Stimulated activated CD8-positive, alpha-beta memory T cell treated with anti-CD3 and anti-CD28 coated beads, Interleukin-7, amount 100 ng/mL, for 48 hours (primary cell): ENCODE data around the gene INHA.

Experiments
- DNase-seq, 2 donors: peaks; one replicate each; pipeline ENCODE4 v3.0.0-alpha.2; 2020; ENCODE audit warnings: low read depth in 1 of 2; ENCODE audit errors: extremely low read depth in 1 of 2

Gene INHA, protein sequence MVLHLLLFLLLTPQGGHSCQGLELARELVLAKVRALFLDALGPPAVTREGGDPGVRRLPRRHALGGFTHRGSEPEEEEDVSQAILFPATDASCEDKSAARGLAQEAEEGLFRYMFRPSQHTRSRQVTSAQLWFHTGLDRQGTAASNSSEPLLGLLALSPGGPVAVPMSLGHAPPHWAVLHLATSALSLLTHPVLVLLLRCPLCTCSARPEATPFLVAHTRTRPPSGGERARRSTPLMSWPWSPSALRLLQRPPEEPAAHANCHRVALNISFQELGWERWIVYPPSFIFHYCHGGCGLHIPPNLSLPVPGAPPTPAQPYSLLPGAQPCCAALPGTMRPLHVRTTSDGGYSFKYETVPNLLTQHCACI

DNA sequence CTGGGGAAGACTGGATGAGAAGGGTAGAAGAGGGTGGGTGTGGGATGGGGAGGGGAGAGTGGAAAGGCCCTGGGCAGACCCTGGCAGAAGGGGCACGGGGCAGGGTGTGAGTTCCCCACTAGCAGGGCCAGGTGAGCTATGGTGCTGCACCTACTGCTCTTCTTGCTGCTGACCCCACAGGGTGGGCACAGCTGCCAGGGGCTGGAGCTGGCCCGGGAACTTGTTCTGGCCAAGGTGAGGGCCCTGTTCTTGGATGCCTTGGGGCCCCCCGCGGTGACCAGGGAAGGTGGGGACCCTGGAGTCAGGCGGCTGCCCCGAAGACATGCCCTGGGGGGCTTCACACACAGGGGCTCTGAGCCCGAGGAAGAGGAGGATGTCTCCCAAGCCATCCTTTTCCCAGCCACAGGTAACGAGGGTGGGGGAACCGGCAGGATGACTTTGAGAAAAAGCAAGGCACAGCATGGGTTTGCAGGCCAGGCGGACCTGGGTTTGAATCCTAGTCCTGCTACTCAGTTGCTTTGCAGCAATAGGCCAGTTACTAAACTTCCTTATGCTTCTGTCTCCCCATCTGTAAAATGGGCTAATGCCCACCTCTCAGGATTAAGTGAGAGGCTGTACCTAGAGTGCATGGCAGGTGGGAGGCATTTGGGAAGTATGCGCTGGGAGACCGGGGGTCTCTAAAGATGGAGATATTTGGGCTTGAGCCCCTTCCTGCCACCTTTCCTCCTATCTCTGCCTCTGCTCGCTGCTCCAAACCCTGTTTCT is at the start of gene INHA:
Gene INHA, plus strand, starts transcription at position 74 of the 765 bp plus-strand sequence. Its CDS starts 65 bp downstream, at position 139.
- no peak for DNase-seq

DNA sequence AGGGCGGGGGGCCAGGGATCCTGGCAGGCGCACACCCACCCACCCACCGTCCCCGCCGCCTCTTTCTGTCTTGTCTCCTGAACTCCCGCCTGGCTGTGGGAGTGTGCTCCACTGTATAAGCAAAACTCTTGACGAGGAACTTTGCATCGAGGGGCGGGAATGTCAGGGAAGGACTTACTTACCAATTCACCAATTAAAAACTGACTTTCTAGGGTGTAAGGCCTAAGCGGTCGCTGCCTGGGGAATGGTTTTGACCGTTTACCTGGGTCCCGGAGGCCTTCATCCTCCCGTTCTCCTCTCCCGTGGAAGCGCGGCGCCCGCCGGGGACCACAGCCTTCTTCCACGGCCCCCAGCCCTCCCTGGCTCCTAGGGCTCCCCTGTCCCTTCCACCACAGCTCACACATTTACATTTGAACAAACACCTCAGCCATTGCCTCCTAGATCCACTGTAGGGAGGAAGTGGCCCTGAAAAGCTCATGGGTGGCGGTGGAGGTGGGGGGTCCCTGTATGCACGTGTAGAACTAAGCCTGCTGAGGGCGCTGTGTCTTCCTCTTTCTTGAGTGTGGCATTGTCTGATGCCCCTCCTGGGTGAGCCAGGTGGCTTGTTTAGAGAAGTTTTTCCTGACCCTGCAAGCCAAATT is 49.0 kb upstream of the INHA start:
- DNase-seq = no peak

DNA sequence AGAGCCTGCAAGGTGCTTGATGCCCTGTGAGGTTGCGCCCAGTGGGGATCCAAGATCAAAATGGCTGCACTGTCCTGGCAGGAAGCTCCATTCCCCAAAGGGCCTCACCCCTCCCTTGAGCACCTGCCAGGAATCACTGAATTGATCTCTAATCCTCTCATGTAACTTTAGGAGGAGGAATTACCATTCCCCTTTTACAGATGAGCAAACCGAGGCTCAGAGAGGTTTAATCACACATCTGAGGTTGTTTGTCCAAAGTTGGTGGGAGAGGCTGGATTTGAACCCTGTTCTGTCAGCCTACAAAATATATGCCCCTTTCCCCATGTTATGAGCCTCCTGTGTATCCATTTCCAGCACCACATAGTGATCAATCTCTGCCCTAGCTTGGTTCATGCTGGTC is 47.3 kb upstream of the INHA start:
- no peak for DNase-seq

DNA sequence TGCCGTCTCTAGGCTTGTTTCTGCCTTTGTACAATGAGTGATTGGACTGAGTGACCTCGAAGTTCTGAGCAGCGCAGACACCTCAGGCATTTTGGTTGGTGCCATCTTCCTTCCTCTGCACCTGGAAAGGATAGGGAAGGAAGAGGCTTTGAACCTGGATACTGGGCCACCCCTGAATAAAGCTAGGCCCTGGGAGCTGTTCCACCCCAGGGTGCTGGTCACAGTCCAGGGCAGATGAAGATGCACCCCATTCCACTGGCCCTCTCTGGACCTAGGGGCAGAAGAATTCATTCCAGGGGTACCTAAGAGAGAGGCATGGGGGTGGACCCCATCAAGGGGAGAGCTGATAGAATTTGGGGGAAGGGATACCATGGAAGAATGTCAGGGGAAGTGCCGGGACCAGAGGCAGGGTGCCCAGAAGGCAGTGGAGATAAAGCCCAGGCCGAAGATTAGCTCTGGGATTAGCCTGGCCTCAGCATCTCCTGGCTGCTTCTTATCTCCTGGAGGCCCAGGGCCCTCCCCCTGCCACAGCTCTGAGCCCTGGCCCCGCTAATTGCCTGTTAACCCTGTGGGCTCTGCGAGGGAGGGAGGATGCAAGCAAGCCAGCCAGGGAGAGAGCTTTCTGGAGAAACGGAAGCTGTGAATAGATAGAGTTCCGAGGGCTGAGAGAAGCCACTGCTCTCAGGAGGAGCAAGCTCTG is 46.4 kb upstream of the INHA start:
- no peak for DNase-seq

DNA sequence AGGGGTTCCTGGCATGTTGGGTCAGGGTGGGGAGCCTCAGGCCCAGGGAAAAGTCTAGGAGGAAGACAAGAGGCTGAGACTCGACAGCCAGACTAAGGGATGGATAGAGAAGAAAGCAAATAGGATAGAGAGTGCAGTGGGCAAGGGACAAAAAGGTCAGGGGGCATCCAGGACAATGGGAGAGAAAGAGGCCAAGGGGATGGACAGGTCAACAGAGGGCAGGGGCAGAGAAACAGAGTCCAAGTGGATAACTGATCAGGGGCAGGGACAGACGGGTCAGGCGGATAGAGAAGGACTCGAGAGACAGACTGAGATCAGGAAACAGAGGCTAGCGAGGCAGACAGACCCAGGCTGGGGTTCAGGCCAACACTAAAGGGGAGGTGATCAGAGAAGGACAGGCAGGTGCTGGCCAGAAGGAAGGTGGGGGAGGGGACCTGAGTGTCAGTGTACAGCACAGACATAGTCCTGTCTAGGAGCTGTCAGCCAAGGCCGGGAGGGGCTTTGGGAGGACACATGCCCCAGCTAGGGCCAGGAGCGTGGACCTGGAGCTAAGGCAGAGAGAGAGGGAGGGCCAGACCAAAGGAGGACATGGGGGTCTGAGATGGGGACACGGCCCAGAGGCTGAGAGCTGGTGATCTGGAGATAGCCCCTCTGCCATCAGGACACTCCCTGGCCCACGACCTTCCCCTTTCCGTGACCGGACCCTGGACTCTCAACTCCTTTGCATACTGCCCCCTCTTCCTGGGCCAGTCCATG is 45.6 kb upstream of the INHA start:
- no peak for DNase-seq

DNA sequence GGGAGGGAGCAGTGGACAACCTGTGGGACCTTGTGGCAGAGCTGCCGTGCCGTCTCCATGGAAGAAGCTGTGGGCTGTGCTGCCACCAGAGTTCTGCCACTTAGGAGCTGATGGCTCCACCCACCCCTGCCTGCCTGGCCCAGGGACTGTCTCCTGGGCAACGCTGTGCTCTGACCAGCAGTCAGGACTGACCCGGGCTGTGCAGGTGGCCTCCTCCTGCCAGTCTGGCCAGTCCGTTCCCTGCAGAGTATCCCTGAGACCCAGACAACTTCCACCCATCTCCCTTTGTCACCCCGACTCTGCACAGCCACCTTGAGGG is 45.1 kb upstream of the INHA start:
- DNase-seq = no peak

DNA sequence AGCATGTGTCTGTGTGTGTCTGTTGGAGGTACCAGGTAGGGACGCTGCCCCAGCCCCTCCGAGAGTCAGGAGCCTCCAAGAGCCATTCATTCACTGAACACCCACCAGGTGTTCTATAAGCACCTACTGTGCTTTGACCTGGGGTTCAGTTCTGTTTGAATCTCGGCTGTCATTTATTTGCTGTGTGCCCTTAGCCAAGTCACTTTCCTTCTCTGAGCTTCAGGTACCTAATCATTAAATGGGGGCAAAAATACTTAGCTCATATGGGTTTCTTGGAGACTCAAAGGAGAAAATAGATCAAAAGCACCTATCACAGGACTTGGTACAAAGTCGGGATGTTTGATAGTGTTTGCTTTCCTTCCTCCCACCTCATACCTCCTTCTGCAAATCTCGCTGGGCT is 44.6 kb upstream of the INHA start:
- DNase-seq = no peak

DNA sequence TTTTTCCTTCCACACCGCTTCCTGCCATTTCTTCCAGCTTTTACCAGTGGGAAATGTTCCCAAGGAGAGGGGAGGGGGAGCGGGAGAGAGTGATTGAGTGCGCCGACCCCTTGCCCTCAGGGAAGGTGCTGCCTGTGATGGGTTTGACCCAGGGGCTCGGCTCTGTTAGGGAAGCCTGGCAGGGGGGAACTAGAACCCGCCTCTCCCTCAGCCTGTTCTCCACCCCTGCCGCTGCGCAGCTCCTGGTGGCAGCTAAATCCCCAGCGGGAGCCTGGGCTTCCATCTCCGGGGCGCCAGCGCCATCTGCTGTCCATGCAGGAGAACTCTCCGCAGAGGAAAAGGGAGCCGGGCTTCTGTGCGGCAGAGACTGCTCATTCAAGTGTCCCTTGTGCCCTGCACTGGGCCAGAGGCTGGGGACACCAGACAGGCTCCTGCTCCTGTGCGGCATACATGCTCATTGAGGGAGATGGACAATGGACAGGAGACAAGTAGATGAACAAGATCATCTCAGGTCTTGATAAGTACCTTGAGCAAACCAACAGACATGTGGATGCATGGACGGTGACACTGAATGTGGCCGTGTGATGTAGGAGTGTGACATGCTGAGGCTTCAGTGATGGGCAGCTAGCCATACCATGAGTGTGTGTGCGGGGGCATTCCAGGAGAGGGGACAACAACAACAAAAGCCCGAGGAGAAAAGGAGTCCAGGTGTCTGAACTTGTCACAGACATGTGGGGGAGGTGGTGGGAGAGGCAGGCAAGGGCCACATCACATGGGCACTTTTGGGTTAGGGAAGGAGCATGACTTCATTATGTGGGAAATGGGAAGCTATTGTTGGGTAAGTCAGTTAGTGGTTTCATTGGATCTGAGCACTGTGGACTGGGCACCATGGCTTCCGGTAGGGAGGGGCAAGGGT is 41.8 kb upstream of the INHA start:
- DNase-seq = peak; percentile 59 to 70

DNA sequence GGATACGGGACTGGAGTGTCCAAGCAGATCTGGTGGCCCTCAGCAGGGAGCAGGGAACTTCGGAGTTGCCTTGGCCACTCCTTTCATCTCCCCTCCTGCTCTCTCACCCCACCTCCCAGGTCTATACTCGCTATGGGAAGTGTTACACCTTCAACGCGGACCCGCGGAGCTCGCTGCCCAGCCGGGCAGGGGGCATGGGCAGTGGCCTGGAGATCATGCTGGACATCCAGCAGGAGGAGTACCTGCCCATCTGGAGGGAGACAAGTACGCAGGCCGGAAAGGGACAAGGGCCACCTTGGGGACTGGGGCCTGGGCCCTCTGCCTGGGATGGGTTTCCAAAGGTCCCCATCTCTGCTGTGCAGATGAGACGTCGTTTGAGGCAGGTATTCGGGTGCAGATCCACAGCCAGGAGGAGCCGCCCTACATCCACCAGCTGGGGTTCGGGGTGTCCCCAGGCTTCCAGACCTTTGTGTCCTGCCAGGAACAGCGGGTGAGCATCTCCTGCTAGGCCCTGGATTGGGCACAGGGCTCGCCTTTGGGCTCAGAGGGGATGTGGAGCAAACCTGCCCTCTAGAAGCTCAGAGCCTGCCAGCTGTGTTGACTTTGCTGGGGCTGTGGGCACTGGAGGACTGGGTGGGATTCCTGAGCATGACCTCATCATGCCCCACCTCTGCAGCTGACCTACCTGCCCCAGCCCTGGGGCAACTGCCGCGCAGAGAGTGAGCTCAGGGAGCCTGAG is 40.3 kb upstream of the INHA start:
- no peak for DNase-seq

DNA sequence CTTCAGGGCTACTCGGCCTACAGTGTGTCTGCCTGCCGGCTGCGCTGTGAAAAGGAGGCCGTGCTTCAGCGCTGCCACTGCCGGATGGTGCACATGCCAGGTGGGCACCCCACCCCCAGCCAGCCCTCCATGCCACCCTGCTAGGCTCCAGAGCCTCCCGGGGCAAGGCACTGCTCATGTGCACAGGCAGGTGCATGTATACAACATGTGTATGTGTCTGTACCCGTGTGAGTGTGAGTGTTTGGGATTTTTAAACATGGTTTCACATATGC is 39.8 kb upstream of the INHA start:
- no peak for DNase-seq

DNA sequence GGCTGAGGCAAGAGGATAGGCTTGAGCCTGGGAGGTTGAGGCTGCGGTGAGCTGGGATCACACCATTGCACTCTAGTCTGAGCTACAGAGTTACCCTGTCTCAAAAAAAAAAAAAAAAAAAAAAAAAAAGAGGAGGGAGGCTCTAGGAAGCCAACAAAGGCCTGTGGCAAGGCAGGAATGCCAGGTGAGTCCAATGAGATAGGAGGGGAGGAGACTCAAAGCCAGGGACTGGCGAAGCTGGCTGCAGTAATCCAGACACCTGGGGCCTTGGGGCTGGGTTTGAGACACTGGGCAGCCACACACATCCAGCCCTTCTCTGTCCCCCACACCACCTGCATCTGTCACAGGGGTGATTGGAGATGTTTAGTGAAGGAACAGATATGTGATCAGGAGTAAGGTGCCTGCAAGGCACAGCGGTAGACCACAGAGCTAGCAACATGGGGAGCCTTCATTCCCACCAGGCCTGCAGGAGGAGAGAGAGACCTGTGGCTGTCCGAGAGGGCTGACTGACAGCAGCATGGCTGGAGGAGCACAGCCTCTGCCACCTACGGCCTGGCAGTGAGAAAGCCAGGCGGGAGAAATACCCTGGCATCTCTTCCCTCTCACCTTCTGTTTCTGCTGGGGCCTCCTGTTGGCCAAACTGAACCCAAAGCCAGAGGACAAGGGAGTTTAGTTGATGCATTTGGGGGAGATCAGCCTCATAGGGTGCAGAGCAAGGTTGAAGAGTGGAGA is 38.0 kb upstream of the INHA start:
- no peak for DNase-seq

DNA sequence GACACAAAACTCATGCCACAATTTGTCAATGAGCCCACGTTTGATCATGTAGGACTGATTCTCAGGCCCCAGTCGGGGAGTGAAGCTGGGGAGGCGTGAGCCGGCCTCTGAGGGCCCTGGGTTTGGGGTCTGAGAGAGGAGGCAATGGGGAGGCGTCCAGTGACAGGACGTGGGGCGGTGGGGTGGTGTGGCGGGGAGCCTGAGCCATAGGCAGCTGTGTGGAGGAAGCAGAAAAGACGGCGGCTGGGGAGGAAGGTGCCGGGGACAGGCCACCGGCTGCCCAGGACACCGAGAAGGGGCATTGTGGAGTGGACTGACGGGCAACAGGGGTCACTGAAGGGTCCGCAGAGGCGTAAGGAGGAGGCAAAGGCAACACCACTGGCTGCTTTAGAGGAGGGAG is 35.7 kb upstream of the INHA start:
- DNase-seq = no peak

DNA sequence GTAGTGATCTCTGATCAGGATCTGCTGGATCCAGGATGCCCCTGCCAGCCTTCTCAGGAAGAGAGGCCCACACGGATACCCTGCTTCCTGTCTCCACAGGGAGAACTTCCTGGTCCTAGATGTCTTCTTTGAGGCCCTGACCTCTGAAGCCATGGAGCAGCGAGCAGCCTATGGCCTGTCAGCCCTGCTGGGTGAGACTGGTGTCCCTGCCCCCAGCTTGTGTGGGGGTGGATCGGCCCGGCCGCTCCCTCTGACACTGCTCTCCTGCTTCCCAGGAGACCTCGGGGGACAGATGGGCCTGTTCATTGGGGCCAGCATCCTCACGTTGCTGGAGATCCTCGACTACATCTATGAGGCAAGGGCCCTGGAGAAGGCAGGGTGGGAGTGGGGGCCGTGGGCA is 35.1 kb upstream of the INHA start:
- no peak for DNase-seq

DNA sequence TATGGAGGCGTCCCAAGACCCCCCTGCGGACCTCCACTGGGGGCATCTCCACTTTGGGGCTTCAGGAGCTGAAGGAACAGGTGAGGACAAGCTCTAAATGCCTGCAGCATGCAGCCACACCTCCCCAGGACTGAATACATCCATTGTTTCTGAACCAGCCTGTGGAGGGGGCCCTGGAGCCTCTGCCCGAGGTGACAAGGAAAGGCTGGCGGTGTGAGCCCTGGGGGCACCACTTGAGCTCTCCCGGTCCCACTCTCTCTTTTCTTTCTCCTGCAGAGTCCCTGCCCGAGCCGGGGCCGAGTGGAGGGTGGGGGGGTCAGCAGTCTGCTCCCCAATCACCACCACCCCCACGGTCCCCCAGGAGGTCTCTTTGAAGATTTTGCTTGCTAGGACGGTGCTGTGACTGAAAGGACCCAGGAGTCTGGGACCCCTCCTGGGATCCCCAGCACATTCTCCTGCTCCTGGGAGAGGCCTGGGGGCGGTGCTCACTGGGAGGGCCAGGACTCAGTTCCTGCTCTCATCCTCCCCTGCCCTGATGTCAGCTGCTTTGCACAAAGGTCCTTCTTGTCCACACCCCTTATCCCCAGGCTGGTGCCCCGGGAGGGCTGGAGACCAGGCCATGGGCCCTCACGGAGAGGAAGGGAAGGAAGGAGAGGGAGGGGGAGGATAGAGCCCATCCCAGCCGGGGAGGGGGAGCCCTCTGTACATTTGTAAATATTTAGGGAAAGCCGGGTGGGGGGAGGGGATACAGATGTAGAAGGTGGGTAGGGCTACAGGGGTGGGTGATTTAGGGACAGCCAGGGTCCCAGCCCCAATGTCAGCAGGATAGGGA is 34.2 kb upstream of the INHA start:
- no peak for DNase-seq

DNA sequence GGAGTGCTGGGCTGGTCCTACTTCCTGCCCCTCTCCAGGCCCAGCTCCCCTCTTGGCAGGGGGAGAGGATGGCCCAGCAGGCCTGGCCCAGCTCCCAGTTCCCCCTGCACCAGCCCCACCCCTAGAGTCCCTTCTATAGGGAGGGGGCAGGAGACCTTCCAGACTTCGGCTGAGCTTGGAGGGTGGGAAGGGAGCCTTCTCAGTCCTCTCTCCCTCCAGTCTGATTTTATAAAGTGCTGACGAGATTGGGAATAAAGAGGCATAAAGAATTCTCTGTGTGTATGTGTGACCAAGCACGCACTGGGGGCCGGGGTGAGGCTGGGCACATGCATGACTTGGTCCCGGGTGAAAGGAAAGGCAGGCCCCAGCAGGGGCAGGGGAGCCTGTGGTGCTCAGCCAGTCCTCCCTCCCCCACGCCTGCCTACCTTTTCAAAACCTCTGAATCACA is 33.6 kb upstream of the INHA start:
- DNase-seq = no peak

DNA sequence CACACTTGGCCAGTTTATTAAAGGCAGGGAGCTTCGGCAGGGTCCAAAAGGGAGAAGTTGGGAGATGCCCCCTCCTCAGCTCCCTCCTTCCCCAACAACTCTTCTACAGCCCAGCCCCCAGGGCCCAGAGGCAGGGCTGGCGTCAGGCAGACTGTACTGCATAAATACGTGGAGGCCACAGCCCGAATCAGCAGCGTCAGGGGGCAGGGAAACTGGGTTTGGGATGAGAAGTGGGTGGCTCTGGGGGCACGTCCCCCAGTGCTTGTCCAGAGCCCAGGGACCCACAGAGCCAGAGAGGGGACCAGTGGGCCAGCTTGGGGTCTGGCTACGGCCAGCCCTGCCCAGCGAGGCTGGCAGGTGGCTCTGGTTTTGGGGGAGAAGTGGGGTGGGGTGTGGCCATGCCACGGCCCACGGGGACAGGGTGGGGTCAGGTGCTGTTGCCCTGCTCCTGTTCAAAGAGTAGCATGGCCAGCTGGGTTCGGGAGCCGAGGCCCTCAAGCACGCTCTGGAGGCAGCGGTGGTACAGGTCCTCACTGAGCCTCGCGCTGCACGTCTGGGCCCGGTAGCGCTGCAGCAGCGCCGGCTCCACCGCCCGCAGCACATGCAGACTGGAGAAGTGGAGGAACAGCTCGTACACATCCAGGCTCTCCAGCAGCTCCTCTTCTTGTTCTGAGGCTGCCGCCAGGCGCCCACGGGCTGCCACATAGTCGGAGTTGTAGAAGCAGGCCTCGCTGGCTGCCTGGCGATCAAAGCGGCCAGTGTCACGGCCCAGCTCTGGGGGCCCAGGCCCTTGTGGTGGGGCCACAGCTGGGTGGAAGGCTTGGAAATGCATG is 32.9 kb upstream of the INHA start:
- DNase-seq = no peak
